GM18907 (cell line): ENCODE measurements around the gene AP2B1.

Source experiments
- ATAC-seq: cut with Tn5 transposase; IDR thresholded peaks from one replicate; pipeline ENCODE4 v1.9.1; 2021; ENCODE audit warnings: mild to moderate bottlenecking, moderate library complexity; ENCODE audit not compliant: unreplicated experiment

The AP2B1 gene

DNA sequence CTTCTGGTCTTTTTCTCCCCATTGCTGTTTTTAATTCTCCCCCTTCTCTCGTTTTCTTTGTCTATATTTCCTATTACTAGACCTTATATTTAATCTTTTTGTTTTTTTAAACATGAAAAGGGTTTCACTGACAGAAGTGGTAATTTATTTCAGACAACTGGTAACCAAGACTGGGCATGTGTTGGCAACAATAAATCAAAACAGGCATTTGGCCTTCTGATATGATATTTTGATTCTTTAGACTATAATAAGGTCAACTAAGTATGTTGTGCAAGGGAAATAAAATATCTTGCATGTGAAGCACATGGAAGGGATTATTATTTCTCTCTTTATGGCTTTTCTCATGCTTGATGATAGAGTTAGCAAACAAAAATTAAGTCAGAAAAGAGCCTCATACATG, 34.6 kb downstream of the AP2B1 start:
- ATAC-seq = no peak

GRCh38 chr17:35627417-35627816, 40.3 kb downstream of the AP2B1 start:
- ATAC-seq = no peak

- no peak for ATAC-seq
Measured at GRCh38 chr17:35630530-35631148, 43.5 kb downstream of the AP2B1 start.

DNA sequence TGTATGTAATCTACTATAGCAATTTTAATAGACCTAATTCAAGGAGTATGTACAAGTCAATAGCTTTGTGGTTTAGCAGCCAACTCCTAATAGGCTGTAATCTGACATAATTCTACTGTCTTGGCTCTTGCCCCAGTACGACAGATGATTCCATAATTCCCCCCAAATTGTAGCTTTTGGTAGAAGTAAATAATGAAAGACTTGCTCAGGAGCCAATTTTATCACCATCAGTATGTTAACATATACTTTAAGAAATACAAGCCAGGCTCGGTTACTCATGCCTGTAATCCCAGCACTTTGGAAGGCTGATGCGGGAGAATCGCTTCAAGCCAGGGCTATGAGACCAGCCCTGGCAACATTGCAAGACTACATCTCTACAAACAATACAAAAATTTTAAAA, 53.9 kb downstream of the AP2B1 start:
- no peak for ATAC-seq

DNA sequence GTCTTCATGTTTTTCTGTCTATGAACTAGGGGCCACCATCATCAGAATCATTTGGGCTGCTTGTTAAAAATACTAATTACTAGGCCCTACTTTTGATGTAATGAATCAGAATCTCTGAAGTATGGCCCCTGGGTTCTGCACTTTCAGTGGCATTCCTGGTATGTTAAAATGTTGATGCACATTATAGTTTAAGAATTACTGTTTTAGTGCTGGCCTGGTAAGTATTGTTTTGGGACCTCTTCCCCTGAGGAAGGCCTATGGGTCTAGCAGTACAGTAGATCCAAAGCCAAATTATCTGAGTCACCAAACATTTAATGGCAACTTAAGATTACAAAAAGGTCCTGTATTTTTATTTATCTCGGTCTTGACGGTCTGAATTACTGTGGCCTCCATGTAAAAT, 58.8 kb downstream of the AP2B1 start:
- no peak for ATAC-seq

DNA sequence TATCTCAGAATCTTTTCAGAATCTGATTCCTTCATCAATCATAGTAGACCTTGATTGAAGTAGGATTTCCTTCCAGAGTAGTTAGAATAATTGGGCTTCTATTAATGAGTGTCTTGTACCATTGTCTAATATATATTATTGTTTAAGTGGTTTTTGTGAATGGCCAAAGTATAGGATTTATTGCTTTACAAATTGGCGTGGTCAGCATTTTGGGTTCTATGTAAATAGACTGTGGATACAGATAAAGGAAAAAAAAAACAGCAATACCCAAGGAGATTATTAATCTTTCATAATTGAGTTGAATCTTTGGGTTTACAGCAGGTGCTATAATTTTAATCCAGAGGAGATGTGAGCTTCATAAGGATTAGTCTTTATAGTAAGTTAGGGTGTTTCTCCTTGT, 64.3 kb downstream of the AP2B1 start:
- no peak for ATAC-seq

DNA sequence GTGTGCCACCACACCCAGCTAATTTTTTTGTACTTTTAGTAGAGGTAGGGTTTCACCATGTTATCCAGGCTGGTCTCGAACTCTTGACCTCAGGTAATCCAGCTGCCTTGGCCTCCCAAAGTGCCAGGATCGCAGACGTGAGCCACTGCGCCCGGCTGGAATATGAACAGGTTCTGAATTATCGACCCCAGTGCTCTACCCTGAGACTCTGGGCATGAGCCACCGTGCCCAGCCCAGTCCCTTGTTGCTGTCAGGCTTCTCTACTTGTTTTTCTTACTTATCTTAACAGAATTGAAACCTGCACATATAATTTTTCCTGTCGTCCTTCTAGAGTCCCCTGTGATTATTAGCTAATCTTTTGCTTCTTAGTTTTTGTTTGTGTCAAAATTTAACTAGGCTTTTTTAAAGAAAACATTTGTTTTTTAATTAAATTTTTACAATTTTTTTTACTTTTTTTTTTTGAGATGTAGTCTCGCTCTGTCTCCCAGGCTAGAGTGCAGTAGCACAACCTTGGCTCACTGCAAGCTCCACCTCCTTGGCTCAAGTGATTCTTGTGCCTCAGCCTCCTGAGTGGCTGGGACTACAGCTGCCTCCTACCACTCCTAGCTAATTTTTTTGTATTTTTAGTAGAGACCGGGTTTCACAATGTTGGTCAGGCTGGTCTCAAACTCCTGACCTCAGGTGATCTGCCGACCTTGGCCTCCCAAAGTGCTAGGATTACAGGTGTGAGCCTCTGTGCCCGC, 66.7 kb downstream of the AP2B1 start:
- ATAC-seq = no peak

DNA sequence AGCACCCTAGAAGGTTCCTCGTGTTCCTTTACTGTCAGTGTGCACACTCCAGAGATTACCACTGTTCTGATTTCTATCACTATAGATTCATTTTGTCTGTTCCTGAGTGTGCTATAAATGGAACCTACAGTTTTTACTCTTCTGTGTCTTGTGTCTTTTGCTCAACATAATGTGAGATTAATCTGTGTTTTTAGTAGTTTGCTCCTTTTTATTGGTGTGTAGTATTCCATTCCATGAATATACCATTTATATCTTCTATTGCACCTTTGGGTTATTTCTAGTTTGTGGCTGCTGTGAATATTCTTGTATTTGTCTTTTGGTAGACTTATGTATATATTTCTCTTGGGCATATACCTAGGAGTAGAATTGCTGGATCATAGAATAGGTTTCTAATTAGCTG, 68.2 kb downstream of the AP2B1 start:
- ATAC-seq = no peak

- no peak for ATAC-seq
Measured at GRCh38 chr17:35660902-35661301, 73.8 kb downstream of the AP2B1 start.

GRCh38 chr17:35664685-35665084, 77.6 kb downstream of the AP2B1 start:
- ATAC-seq = no peak

- no peak for ATAC-seq
Measured at GRCh38 chr17:35665662-35666061, 78.5 kb downstream of the AP2B1 start.

DNA sequence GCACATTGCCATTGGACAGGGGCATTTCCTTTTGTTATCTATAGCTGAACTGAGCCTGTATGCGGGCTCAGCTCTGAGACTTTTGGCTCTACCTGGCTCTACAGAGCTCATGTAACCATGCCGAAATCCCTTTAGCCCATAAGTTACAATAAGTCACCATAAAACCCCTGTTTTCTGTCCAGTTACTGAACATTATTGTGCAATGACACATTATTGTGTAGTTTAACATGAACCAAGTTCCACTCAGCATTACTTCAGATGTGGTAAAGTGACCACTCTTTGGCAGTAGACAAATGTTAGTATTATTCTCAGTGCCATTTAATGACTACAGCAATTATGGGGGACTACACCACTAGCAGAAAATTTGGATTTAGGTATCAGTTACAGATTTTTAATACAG, 78.9 kb downstream of the AP2B1 start:
- ATAC-seq = no peak

GRCh38 chr17:35666967-35667532, 79.9 kb downstream of the AP2B1 start:
- no peak for ATAC-seq

DNA sequence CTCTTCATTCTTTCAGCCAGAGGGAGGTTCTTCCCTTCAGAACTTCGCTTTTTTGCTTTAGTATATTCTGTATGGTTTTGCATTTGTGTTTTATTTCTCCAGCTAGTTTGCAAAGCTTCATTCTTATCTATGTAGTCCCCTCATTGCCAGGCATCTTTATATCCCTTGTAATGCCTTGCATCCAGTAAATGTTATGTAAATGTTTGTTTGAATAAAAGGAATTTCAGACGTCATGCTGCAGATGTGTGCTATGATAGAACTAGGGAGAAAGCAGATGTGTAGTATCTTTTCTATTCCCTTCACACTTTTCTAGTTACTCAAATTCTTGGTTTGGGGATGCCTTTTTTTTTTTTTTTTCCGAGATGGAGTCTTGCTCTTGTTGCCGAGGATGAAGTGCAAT, 81.7 kb downstream of the AP2B1 start:
- no peak for ATAC-seq

DNA sequence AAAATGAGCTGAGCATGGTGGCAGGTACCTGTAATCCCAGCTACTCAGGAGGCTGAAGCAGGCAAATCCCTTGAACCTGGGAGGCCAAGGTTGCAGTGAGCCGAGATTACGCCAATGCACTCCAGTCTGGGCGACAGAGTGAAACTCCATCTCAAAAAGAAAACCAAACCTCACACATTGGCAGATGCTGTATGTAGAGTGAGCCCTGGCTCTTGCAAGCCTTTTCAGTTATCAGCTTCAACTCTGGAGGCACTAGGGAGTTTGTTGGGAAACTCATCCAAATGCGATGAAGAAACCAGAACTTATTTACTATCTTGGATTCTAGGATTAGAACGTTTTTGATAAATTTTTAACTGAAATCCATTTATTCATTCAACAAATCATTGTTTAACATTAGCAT, 87.4 kb downstream of the AP2B1 start:
- no peak for ATAC-seq

DNA sequence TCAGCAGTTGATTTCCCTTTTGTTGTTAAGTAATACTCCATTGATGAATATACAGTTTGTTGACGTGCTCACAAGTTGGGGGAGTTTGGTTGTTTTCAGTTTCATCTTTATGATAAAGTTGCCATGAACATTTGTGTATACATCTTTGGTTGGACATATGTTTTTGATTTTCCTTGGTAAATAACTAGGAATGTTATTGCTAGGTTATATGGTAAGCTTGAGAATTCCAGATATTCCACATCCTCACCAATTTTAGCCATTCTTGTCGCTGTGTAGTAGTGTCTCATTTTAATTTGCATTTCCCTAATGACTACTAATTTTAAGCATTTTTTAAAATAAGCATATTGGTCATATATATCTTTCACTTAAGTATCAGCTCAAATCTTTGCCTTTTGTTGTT, 89.3 kb downstream of the AP2B1 start:
- ATAC-seq = no peak

- ATAC-seq = no peak
Measured at GRCh38 chr17:35679007-35679682, 92.0 kb downstream of the AP2B1 start.

DNA sequence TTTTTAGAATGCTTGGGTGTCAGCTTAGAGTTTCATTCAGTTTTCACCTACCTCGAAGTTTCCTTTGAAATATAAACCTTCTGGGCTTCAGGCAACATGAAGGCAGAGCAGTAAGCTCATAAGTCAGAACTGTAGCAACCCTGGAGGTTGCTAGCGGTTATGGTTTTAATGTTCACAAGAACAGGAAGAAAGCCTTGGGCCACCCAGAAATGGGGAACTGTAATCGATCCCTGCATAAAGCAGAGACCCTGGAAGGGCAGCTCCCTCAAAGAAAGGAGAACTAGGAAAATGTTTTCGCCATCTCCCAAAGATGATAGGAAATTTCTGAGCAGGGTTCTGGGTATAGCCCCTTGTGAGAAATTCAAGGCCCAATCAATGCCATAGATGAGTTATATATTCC, 96.5 kb downstream of the AP2B1 start:
- ATAC-seq = no peak

GRCh38 chr17:35684055-35684802, 97.1 kb downstream of the AP2B1 start:
- no peak for ATAC-seq

GRCh38 chr17:35692512-35693210, 105.5 kb downstream of the AP2B1 start:
- no peak for ATAC-seq

GRCh38 chr17:35693662-35694061, 106.5 kb downstream of the AP2B1 start:
- ATAC-seq = no peak
